Sigmoid colon (tissue), 4 donors: ENCODE results near the gene THAP8.

Experiments used
- CTCF ChIP-seq, 4 experiments: fragments of 450-650 bp in 3 of 4; fragments of 200-600 bp in 1 of 4; IDR thresholded peaks; one replicate each; pipeline ENCODE4 v1.5.1; 2016 to 2019; ENCODE audit warnings: antibody characterized with exemption in 4 of 4, mild to moderate bottlenecking in 3 of 4, moderate library complexity in 2 of 4
- EP300 ChIP-seq, 4 donors: sonication (generic); formaldehyde crosslinking; IDR thresholded peaks; one replicate each; pipeline ENCODE4 v1.6.1; 2017; ENCODE audit warnings: antibody characterized with exemption in 4 of 4
- POLR2A ChIP-seq, 2 donors: fragments of 450-650 bp; IDR thresholded peaks; one replicate each; pipeline ENCODE4 v1.6.1; 2016; ENCODE audit warnings: antibody characterized with exemption in 2 of 2, mild to moderate bottlenecking in 2 of 2, moderate library complexity in 2 of 2
- POLR2AphosphoS5 ChIP-seq, 4 donors: sonication (generic); formaldehyde crosslinking; IDR thresholded peaks; one replicate each; pipeline ENCODE4 v1.6.1; 2017; ENCODE audit warnings: antibody characterized with exemption in 4 of 4

GRCh38 chr19:36101550-36102327 is 47.7 kb upstream of the THAP8 start:
- TF ChIP-seq POLR2A (IDR thresholded peaks at IDR 0.05) (no peak), CTCF (IDR thresholded peaks at IDR 0.05) (no peak), POLR2AphosphoS5 (IDR thresholded peaks at IDR 0.05) (no peak), EP300 (IDR thresholded peaks at IDR 0.05) (no peak)
